Measurements from ENCODE around the gene ROS1.
"Not testable (repeated sequence)": the region's sequence is repeated elsewhere in the genome, so short reads cannot be mapped to it uniquely, and the experiment has no call there.

Gene ROS1

DNA sequence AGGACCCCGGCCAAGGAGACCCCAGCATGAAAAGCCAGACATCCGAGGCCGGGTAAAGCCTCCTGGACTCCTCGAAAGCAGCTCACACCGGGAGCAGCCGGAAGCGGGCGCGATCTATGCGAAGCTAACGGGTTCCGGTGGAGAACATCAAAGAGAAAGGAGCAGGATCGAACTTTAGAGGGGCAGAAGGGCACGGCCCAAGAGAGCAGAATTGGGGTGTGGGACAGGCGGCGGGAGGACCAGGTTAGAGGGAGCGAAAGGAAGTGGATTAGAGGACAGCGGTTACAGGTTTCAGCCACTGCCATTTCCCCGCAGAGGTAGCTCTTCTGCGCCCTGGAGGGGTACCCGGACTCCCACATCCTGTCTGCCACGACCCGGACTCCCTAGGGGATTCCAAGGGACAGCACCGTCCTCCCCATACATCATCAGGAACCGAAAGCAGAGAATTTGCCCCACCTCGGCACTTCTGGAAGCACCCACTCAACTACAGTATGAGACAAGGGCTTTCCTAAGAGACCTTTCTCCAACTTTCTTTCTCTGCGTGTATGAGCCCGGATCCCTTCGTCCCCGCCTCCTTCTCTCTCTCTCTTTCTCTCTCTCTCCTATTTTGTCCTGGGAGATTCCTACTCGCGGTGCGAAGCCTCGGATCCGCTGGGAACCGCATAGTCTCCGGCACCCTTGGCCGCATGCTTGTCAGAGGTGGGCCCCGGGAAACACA lies 160.9 kb downstream of the ROS1 start:
- DNase-seq: no peak

DNA sequence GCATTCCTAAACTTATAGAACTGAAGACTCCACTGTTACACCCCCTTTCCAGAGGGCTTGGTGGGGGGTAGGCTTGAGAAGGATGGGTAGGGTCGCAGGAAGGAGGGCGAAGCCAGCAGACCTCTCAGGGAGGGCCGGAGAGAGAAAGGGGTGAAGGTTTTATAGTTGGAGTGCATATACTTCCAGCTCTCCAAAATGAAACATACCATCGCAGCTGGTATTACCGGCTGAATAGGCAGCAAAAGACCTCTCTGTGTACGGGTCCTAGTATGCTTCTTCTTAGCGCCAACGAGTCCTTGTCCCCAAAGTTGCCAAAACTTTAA lies 161.4 kb downstream of the ROS1 start:
- no peak for DNase-seq

GRCh38 chr6:117263353-117263927 lies 162.3 kb downstream of the ROS1 start:
- DNase-seq: no peak

DNA sequence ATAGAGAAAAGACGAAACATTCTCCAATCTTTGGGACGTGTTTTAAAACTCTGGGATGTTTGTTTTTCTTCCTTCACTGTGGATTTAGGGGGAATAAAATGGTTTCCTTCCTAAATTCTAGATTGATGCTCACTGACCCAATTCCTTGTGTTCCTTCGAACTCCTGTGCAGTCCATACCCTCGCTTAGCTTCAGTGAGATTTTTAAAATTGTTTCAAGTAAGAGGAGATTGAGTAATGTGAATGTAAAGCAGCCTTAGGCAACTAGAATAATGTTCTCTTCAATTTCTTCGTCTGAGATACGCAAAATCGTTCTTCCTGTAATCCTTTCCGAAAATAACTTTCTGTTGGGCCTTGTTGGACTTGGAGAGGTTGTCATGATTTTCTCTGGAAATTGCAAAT lies 162.9 kb downstream of the ROS1 start:
- no peak for DNase-seq

DNA sequence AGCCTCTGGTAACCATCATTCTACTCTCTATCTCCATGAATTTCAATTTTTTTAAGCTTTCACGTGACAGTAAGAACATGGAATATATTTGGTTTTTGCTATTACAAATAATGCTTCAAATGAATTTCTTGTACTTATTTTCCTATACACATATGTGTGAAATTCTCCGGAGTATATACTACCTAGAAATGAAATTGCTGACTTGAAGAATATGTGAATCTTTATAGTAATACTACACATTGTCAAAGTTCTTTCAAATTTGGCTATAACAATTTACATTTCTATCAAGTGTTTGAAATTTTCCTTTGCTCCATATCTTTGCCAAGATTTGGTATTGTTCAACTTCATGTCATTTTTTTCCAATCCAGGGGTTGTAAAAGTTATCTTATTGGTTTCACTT lies 172.0 kb downstream of the ROS1 start:
- DNase-seq: no peak

DNA sequence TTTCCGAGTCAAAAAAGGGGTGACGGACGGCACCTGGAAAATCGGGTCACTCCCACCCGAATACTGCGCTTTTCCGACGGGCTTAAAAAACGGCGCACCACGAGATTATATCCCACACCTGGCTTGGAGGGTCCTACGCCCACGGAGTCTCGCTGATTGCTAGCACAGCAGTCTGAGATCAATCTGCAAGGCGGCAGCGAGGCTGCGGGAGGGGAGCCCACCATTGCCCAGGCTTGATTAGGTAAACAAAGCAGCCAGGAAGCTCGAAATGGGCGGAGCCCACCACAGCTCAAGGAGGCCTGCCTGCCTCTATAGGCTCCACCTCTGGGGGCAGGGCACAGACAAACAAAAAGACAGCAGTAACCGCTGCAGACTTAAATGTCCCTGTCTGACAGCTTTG lies 180.8 kb downstream of the ROS1 start:
- DNase-seq: not testable (repeated sequence)

- DNase-seq: not testable (repeated sequence)
These were observed 181.2 kb downstream of the ROS1 start for GRCh38 chr6:117244571-117244970.
